ENCODE data around the gene SOD1.

SOD1 gene

GRCh38 chr21:31684918-31685317 is 25.4 kb downstream of the SOD1 start:
- DNase-seq: no peak

GRCh38 chr21:31686272-31686915 is 26.9 kb downstream of the SOD1 start:
- no peak for DNase-seq

- DNase-seq: no peak
These were observed 27.6 kb downstream of the SOD1 start for GRCh38 chr21:31687108-31687507.

DNA sequence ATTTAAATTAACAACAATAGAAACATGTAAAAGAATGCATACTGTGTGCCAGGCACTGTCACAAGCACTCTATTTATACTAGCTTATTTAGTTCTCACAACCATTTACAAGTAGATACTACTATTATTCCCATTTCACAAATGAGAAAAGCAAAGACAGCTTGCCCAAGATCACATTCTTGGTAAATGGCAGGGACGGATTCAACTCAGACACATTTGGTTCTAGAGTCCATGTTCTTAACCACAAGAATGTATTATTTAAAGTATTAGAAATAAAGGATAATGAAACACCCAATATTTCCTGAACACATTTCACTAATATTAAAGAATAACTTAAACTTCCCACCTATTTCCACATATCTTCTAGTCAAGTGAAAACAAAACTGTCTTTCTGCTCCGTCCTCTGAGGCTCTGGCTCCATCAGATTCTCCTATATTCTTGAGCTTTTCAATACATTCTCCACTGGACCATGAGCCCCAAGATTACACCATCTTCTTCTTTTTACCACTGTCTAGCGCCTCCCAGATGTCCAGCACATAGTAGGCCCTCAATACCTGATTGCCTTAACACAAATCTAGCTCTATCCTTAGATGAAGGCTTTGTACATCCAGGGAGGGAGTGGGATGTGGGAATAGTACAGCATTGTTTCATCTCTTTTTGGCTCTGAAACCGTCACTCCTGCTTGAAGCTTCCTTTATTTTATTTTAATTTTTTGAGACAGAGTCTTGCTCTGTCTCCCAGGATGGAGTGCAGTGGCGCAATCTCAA is 29.3 kb downstream of the SOD1 start:
- no peak for DNase-seq

DNA sequence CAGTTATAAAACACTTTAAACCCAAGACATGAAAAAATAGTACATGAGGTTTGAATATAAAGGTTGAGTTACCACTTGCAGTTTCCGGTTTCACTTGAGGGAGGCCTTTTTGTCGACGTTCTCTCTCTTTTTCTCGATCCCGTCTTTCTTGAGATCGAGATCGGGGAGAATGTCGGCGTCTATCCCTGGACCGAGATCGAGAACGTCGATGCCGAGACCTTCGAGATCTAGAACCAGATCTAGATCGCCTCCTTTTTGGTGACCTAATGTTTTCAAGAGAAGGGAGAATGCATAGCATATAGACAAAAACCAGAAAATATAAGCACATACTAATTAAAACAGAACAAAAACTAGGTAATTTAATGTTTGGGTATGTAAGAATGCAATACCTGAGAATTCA is 33.7 kb downstream of the SOD1 start:
- no peak for DNase-seq

GRCh38 chr21:31696424-31696823 is 36.9 kb downstream of the SOD1 start:
- DNase-seq: no peak

- DNase-seq: no peak
These were observed 39.0 kb downstream of the SOD1 start for GRCh38 chr21:31698461-31698860.

- DNase-seq: no peak
These were observed 40.5 kb downstream of the SOD1 start for GRCh38 chr21:31700040-31700439.

DNA sequence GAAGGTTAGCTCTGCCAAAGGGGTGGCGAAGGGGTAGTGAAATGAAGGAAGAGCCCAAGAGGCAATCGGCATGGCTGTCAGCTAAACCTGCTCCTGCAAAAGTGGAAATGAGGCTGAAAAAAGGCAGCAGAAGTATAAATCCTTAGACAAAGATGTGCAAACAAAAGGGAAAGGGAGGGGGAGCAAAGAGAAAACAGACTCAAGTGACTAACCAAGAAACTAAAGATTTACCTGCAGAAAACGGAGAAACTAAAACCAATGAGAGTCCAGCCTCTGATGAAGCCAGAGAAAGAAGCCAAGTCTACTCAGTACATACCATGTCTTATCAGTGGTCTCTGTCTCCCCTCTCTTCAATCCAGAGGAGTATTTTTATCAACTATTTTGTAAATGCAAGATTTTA is 47.1 kb downstream of the SOD1 start:
- DNase-seq: no peak

GRCh38 chr21:31707499-31707898 is 48.0 kb downstream of the SOD1 start:
- no peak for DNase-seq

DNA sequence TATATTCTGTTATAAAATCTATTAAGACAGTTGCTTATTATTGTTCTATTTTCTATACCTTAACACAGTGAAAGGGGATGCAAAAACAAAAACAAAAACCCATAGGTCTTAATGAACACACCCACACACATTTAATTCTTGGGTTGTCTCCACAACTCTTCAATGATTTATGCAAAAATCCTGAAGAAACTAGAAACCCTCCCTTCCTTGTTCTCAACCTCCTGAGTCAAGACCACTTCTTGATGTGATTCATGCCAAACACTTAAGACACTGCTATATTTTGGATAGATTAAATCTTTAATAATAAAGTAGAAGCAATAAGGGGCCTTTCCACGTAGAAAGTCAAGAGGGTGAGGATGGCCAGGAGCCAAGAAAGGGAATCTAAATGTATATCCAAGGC is 49.0 kb downstream of the SOD1 start:
- no peak for DNase-seq

DNA sequence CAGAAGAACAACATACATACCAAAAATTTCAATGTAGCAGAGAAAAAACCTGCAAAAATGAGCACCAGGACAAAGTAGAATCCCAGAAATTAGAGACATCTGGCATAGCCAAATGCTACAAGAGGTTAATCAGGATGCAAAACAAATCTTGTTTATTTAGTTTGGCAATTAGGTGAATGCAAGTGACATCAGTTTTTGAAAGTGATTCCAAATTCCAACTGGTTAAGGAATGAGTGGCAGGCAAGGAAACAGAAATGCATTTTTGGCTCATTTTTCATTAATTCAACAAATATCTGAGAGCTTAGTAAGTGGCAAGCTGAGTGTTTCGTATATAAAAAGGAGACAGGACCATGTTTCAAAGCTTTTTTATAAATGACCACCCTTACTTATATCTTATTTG is 51.1 kb downstream of the SOD1 start:
- no peak for DNase-seq

DNA sequence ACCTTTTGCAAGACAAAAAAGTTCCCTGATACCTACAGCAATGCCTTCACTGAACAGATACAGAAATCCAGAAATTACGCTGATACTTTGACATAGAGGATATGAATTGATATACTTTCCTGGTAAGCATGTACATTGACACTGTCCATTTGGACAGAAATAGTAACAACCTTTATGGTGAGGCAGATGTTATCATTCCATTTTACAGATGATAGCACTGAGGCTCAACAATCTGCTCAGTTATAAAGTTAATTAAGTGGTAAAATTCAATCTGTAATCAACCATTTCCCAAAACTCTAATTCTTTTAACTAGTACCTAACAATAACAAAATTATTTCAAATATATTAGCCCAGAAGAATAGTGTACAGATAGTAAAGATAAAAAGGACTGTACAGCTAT is 51.8 kb downstream of the SOD1 start:
- DNase-seq: no peak

DNA sequence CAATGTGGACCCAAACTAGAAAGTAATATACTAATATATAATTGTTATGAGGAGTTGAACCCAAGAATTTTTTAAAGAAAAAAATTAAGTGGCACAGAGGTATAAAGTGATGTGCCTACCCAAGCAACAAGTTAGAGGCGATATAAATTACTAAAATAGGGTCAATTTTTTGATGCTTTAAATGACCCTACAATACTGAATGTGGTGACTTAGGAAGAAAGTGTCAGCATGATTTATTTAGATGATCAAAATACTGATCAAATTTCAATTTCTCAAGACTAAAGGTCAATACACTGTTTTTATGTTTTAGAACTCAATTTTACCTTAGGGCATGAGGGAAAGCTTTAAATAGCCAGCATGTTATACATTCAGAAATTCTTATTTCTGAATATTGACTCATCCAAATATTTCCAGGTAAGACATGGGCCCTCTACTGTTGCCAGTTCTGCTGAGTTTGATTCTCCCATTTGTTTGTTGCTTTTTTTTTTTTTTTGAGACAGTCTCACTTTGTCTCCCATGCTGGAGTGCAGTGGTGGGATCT is 52.3 kb downstream of the SOD1 start:
- DNase-seq: no peak

DNA sequence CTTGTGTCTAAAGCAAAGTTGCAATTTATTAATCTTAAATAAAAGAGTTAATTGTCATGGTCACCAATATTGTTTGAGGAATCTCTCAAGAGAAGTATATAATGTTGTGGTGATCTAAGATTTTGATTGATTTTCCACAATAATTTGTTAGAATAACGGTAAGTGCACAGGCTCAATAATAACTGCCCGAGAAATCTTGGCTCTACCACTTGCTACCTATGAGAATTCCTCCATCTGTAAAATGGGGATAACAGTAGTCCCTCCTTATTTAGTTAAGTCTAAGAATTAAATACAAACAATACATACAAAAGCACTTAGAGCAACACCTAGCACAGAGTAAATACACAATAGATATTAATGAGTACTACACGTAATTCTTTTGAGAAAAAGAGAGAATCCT is 53.6 kb downstream of the SOD1 start:
- no peak for DNase-seq

GRCh38 chr21:31713973-31714740 is 54.7 kb downstream of the SOD1 start:
- DNase-seq: no peak

- DNase-seq: no peak
These were observed 55.4 kb downstream of the SOD1 start for GRCh38 chr21:31714741-31715365.

DNA sequence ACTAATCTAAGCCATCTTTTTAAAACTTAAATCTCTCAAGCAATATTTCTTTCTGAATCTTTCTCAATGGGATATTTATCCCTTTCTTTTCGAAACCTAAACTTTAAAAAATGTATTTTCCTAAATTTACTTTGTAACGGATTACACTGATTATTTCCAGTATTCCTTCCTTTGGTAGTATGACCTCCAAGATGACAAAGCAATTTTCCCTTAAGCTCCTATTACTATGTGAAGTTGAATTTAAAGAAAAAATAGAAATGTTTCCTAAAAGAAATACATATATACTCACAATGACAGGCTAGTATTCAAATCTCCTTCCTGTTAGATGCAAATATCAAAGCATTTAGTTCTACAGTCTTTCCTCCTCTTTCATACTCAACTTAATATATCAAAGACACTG is 56.6 kb downstream of the SOD1 start:
- DNase-seq: no peak
